ENCODE data around the gene NALCN. TPM values are rescaled to one million over a fixed set of nuclear protein-coding genes. Genes with fewer than 3 reads are reported as not detected.
A peak's percentile ranks its signal among the peaks of the same experiment; 100 is the strongest.

The NALCN gene
- total RNA-seq, 3 donors from 2014 or later, result 0.80 to 12.1 (median 1.6) TPM

DNA sequence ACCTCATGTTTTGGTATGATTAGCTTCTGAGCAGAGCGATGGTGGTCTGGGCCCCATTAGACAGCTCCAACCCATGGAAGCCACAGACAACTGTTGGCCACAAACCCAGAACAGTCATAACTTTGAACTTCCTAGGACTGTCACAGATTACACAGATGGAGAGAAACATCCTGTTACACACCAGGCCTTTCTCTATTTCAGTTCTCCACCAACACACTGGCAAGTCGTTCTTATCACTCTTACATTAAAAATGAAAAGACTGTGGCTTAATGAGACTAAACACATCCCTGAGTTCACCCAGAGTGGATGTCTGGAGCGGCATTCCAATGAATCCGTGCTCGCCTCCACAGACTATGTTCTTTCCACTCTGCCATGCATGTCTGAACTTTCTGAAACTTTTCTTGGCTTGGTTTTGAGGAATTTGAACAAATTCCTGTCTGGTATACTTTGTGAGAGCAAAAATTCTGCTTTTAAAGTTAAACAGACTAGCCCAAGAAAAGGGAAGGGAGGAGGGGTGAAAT, 109.1 kb downstream of the NALCN start:
- DNase-seq (ENCODE audit: low spot score in 2 of 2), result no peak
- H3K36me3 ChIP-seq, result no peaks in the 10 kb centered on the region
- H3K4me3 ChIP-seq, result no peak overlapping the region
- H3K27me3 ChIP-seq, result no peaks in the 10 kb centered on the region
- H3K4me1 ChIP-seq, result no peaks in the 10 kb centered on the region
- H3K27ac ChIP-seq, result peak overlapping the region; percentile 19 to 38
- intact Hi-C loops (cut with DNase I; ENCODE audit: low total_unique reads), result no loop called here
- no peak for TF ChIP-seq POLR2A (IDR thresholded peaks at IDR 0.05)
- TF ChIP-seq, protein P1, sequence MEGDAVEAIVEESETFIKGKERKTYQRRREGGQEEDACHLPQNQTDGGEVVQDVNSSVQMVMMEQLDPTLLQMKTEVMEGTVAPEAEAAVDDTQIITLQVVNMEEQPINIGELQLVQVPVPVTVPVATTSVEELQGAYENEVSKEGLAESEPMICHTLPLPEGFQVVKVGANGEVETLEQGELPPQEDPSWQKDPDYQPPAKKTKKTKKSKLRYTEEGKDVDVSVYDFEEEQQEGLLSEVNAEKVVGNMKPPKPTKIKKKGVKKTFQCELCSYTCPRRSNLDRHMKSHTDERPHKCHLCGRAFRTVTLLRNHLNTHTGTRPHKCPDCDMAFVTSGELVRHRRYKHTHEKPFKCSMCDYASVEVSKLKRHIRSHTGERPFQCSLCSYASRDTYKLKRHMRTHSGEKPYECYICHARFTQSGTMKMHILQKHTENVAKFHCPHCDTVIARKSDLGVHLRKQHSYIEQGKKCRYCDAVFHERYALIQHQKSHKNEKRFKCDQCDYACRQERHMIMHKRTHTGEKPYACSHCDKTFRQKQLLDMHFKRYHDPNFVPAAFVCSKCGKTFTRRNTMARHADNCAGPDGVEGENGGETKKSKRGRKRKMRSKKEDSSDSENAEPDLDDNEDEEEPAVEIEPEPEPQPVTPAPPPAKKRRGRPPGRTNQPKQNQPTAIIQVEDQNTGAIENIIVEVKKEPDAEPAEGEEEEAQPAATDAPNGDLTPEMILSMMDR (IDR thresholded peaks at IDR 0.05), result no peak
- TF ChIP-seq POLR2AphosphoS5 (IDR thresholded peaks at IDR 0.05), result no peak
- no peaks in the 10 kb centered on the region for H3K9me3 ChIP-seq

DNA sequence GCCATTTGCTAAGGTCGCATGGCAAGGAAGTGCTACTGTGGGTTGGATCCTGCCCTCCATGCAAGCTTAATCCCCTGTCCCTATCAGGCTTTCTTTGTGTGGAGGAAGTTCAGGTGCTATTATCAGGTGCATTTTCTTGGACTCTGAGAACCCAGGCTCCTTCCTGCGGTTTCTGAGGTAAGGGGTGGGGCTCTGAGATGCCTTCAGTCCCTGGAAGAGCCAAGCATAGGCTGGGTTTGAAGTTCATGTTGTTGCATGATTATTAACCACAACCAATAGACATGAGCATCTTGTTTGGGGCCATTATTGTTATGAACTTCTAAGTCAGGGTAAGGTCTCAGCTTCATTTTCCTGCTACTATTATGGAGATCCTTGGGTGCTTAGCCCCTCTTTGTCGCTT, 109.5 kb downstream of the NALCN start:
- Histone ChIP-seq H3K27me3 (no peaks in the 10 kb centered on the region), H3K27ac (peak overlapping the region in 1 of 2 donors; percentile 38), H3K4me1 (no peaks in the 10 kb centered on the region), H3K4me3 (no peak overlapping the region), H3K36me3 (no peaks in the 10 kb centered on the region), H3K9me3 (no peaks in the 10 kb centered on the region)
- intact Hi-C loops (cut with DNase I; ENCODE audit: low total_unique reads), result no loop called here
- TF ChIP-seq POLR2AphosphoS5 (IDR thresholded peaks at IDR 0.05), result no peak
- TF ChIP-seq, protein P1 (IDR thresholded peaks at IDR 0.05), result no peak
- TF ChIP-seq POLR2A (IDR thresholded peaks at IDR 0.05), result no peak
- DNase-seq (ENCODE audit: low spot score in 2 of 2), result no peak

DNA sequence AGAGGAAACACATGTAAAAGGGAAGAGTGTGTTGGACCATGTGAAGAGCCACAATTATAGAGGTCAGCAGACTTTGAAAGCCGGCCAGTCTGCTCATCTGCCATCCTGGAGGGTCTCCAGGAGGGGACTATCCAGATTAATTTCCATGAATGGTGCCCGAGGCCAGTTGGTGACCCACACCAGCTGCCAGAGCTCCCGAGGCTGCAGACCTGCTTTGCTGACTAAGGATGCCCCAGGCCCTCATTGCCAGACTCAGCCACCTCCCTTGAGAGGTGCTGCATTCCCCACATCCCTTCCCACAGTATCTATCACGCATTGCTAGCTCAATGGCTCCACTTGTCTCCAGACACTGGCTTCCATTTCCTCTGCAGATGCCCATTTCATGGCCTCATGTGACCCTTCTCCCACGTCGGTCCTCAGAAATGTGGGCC, 110.3 kb downstream of the NALCN start:
- Histone ChIP-seq H3K9me3 (no peaks in the 10 kb centered on the region), H3K36me3 (no peaks in the 10 kb centered on the region), H3K4me1 (no peaks in the 10 kb centered on the region), H3K27me3 (no peaks in the 10 kb centered on the region), H3K27ac (no peak overlapping the region), H3K4me3 (no peak overlapping the region)
- DNase-seq (ENCODE audit: low spot score in 2 of 2), result no peak
- TF ChIP-seq POLR2A (IDR thresholded peaks at IDR 0.05) (no peak), POLR2AphosphoS5 (IDR thresholded peaks at IDR 0.05) (no peak)
- TF ChIP-seq, protein P1 (IDR thresholded peaks at IDR 0.05), result no peak
- intact Hi-C loops (cut with DNase I; ENCODE audit: low total_unique reads), result no loop called here

DNA sequence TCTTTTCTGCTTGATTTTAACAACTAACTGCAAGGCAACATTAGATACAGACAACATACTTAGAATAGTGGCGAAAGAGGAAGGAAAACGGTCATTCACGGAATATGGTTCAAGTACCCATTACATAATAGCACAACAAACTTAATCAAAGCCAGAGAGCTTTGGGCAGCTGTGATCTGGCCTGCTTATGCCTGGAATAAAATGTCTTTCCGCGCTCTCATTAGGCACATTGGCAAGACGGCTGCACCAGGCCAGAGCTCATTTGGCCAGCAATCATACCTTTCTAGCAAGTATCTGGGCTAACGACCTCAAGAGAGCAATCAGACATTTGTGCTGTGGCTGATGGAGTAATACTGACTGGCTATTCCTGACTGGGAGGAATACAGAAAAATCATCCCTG, 112.8 kb downstream of the NALCN start:
- Histone ChIP-seq H3K27ac (no peak overlapping the region), H3K36me3 (no peaks in the 10 kb centered on the region), H3K27me3 (no peaks in the 10 kb centered on the region), H3K9me3 (no peaks in the 10 kb centered on the region), H3K4me3 (no peak overlapping the region), H3K4me1 (no peaks in the 10 kb centered on the region)
- intact Hi-C loops (cut with DNase I; ENCODE audit: low total_unique reads), result no loop called here
- TF ChIP-seq, protein P1 (IDR thresholded peaks at IDR 0.05), result no peak
- no peak for TF ChIP-seq POLR2AphosphoS5 (IDR thresholded peaks at IDR 0.05)
- TF ChIP-seq POLR2A (IDR thresholded peaks at IDR 0.05), result no peak
- no peak for DNase-seq (ENCODE audit: low spot score in 2 of 2)

DNA sequence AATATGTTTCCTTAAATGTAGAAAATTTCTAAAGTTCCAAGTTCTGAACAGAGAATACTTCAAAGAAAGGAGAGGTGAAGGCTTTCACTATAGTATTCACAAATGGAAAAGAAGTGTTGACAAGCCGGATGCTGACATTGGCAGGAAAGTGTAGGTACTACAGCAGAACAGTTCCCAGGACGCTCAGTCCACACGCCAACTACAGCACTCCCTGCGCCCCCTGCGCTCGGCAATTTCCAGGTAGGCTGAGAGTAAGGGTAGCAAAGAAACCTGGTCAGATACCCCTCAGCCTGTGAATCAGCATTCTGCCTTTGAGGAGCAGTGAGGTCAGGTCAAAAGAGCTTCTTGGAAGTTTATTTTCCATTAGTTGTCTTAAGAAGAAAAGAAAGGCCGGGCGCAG, 115.3 kb downstream of the NALCN start:
- Histone ChIP-seq H3K36me3 (no peaks in the 10 kb centered on the region), H3K4me1 (no peaks in the 10 kb centered on the region), H3K4me3 (no peak overlapping the region), H3K27ac (no peak overlapping the region), H3K9me3 (no peaks in the 10 kb centered on the region), H3K27me3 (no peaks in the 10 kb centered on the region)
- intact Hi-C loops (cut with DNase I; ENCODE audit: low total_unique reads), result no loop called here
- TF ChIP-seq POLR2AphosphoS5 (IDR thresholded peaks at IDR 0.05), result no peak
- TF ChIP-seq, protein P1 (IDR thresholded peaks at IDR 0.05), result no peak
- no peak for TF ChIP-seq POLR2A (IDR thresholded peaks at IDR 0.05)
- no peak for DNase-seq (ENCODE audit: low spot score in 2 of 2)
